Posterior cingulate gyrus (tissue), 11 donors: Measurements from ENCODE around the gene CCL5.

Source experiments
- DNase-seq, 10 donors: peaks; one replicate each; pipeline versions ENCODE4 v3.0.0 to v3.0.0-alpha.2; 2020 to 2021; ENCODE audit warnings: mixed read lengths in 3 of 10
- intact Hi-C: fragments of 100-400 bp; cut with DNase I; formaldehyde crosslinking; loops from one replicate; pipeline ENCODE4 v1.15.1; 2023

Gene CCL5

GRCh38 chr17:35872196-35872980, 7.8 kb downstream of the CCL5 start:
- DNase-seq: no peak
- intact Hi-C loops: no loop called here

GRCh38 chr17:35870906-35871819, 9.0 kb downstream of the CCL5 start:
- DNase-seq: no peak
- intact Hi-C loops: no loop called here

- intact Hi-C loops: no loop called here
- DNase-seq: no peak
These were observed 11.4 kb downstream of the CCL5 start, which contains the start of gene HEATR9 for GRCh38 chr17:35868737-35869136. Gene HEATR9 (minus strand): TSS chr17:35868891. CDS start chr17:35868742, 149 bp downstream.

- no peak for DNase-seq
- intact Hi-C loops: no loop called here
These were observed 12.6 kb downstream of the CCL5 start for GRCh38 chr17:35867574-35867973.

GRCh38 chr17:35866341-35866950, 13.7 kb downstream of the CCL5 start:
- intact Hi-C loops: no loop called here
- DNase-seq: no peak

- no peak for DNase-seq
- intact Hi-C loops: no loop called here
These were observed 14.5 kb downstream of the CCL5 start for GRCh38 chr17:35865412-35866340.

- no peak for DNase-seq
- intact Hi-C loops: no loop called here
These were observed 15.3 kb downstream of the CCL5 start for GRCh38 chr17:35864853-35865252.

GRCh38 chr17:35856603-35857002, 23.6 kb downstream of the CCL5 start:
- DNase-seq: no peak
- intact Hi-C loops: loop anchor here (10.0 kb wide), 1 partner anchor 58 kb away; no protein-coding TSS in a partner anchor

GRCh38 chr17:35855965-35856364, 24.2 kb downstream of the CCL5 start:
- no peak for DNase-seq
- intact Hi-C loops: loop anchor here (10.0 kb wide), 1 partner anchor 59 kb away; no protein-coding TSS in a partner anchor

- intact Hi-C loops: loop anchor here (10.0 kb wide), 1 partner anchor 65 kb away; no protein-coding TSS in a partner anchor
- DNase-seq: peak in 5 of 10 donors; percentile 25 to 48 (median 43)
These were observed 30.5 kb downstream of the CCL5 start for GRCh38 chr17:35849469-35850348.

GRCh38 chr17:35847633-35848373, 32.4 kb downstream of the CCL5 start:
- DNase-seq: no peak
- intact Hi-C loops: no loop called here

GRCh38 chr17:35847006-35847405, 33.2 kb downstream of the CCL5 start:
- DNase-seq: no peak
- intact Hi-C loops: no loop called here

- DNase-seq: no peak
- intact Hi-C loops: no loop called here
These were observed 33.9 kb downstream of the CCL5 start for GRCh38 chr17:35846055-35846809.

- DNase-seq: peak in 1 of 10 donors; percentile 51
- intact Hi-C loops: no loop called here
These were observed 35.6 kb downstream of the CCL5 start for GRCh38 chr17:35844547-35844946.

- no peak for DNase-seq
- intact Hi-C loops: no loop called here
These were observed 36.5 kb downstream of the CCL5 start for GRCh38 chr17:35843698-35844097.

GRCh38 chr17:35842239-35842638, 37.9 kb downstream of the CCL5 start:
- intact Hi-C loops: no loop called here
- no peak for DNase-seq

- intact Hi-C loops: no loop called here
- DNase-seq: peak in 1 of 10 donors; percentile 68
These were observed 38.7 kb downstream of the CCL5 start for GRCh38 chr17:35841505-35841904.
